Glomerular endothelial cell (primary cell): ENCODE results near the gene TSHB. TPM values are rescaled to one million over a fixed set of nuclear protein-coding genes. Genes with fewer than 3 reads are reported as not detected.
"Not testable (repeated sequence)": the region's sequence is repeated elsewhere in the genome, so short reads cannot be mapped to it uniquely, and the experiment has no call there.

Experiments used
- DNase-seq: peaks from one replicate; pipeline ENCODE4 v3.0.0-alpha.2; 2011; ENCODE audit warnings: low read depth, low spot score; ENCODE audit errors: extremely low read depth
- total RNA-seq: library from RNA; depleted of rRNA; stranded (reverse); fragments of >200 nt; gene quantifications from 2 replicates; pipeline ENCODE4 v1.2.3, GENCODE V29; 2015

Gene TSHB
- not detected in 2 replicates for total RNA-seq

- no peak for DNase-seq
Observed at GRCh38 chr1:115029526-115029925, at the start of gene TSHB. TSHB (plus strand) TSS chr1:115029826; CDS start chr1:115033363, 3,537 bp downstream.

- no peak for DNase-seq
Observed at GRCh38 chr1:114982251-114982650, 47.4 kb upstream of the TSHB start.

- DNase-seq = no peak
Observed at GRCh38 chr1:114986286-114986685, 43.3 kb upstream of the TSHB start.

- no peak for DNase-seq
Observed at GRCh38 chr1:114988095-114988494, 41.5 kb upstream of the TSHB start.

- no peak for DNase-seq
Observed at GRCh38 chr1:114997510-114998289, 31.9 kb upstream of the TSHB start.

- DNase-seq = no peak
Observed at GRCh38 chr1:115006191-115006590, 23.4 kb upstream of the TSHB start.

DNA sequence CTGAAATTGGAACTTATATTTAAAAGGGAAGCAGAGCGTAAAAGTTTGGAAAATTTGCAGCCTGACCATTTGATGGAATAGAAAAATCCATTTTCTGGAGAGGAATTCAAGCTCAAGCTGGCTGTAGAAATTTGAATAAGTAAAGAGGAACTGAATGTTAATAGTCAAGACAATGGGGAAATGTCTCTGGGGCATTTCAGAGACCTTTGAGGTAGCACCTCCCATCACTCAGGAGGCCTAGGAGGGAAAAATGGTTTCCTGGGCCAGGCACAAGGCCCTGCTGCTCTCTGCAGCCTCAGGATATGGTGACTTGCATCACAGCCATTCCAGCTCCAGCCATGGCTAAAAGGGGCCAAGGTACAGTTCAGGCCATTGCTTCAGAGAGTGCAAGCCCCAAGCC, 17.6 kb upstream of the TSHB start:
- DNase-seq = no peak

DNA sequence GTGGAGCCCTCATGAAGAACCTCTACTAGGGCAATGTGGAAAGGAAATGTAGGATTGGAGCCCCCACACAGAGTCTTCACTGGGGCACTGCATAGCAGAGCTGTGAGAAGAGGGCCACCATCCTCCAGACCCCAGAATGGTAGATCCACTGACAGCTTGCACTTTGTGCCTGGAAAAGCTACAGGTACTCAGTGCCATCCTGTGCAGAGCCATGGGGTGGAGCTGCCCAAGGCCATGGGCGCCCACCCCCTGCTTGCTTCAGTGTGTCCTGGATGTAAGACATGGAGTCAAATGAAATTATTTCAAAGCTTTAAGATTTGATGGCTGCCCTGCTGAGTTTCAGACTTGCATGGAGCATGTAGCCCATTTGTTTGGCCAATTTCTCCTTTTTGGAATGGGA, 17.2 kb upstream of the TSHB start:
- no peak for DNase-seq

DNA sequence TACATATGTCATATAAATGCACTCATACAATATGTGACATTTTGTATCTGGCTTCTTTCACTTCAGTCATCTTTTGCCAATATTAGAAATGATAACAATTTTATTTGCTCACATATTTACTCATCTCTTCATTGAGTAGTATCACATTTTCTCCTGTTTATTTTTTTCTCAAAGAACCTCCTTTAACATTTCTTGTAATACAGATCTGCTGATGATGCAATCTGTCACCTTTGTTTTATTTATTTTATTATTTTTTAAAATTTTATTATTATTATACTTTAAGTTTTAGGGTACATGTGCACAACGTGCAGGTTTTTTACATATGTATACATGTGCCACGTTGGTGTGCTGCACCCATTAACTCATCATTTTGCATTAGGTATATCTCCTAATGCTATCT, 15.8 kb upstream of the TSHB start:
- no peak for DNase-seq

DNA sequence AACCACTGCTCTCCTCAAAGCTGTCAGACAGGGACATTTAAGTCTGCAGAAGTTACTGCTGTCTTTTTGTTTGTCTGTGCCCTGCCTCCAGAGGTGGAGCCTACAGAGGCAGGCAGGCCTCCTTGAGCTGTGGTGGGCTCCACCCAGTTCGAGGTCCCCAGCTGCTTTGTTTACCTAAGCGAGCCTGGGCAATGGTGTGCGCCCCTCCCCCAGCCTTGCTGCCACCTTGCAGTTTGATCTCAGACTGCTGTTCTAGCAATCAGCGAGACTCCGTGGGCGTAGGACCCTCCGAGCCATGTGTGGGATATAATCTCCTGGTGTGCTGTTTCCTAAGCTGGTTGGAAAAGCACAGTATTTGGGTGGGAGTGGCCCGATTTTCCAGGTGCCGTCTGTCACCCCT, 10.1 kb upstream of the TSHB start:
- not testable (repeated sequence) for DNase-seq

DNA sequence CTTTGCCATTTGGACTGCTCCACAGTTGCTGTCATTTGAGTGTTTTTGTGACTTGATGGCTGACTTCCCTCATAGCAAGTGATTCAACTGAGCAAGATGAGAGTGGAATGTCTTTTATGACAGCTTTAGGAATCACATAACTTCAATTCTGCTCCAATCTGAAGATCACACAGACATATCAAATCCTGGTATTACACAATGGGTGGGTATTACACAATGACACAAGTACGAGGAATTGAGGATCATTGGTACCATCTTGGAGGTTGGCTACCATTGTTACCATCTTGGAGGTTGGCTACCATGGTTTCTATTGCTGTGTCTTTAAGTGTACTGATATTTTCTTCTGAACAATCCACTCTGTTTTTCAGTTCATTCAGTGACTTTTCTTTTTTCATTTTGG, 8.5 kb upstream of the TSHB start:
- no peak for DNase-seq

GRCh38 chr1:115023593-115023992, 6.0 kb upstream of the TSHB start:
- DNase-seq = no peak

DNA sequence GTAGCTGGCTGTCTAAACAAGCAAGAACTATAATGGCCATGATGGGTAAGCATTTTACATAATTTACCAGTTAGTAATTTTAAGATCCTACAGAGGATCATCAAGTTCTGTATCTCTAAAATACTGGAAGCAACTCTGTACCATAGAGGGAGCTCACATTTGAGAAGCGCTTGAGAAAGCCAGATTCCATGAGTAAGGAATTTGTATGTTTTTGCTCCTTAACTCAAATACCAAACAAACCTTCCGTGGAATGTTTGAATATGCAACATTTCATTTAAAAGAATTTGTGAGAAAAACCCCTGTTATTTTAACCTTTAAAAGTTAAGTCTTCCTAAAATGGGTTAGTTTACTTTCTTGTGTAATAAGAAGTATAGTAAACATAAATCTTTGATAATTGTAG, 2.0 kb downstream of the TSHB start:
- DNase-seq = no peak

DNA sequence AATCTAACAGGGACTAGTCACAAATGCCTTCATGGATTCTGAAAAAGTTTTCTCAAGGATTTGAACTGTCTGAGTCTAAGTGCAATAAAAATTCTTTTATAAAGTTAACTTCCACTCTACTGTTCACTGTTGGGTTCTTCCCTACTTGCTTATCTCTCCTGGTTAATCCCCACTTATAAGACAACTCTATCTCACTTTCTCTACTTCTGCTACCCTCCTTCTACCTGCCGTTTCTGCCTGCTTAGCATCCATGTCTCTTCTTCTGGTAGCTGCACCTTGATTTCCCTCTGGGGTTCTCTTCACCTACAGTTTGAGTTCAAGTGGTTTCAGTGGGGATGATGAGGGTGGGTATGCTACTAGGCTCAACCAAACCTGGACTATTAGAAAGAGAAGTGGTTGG, 6.0 kb downstream of the TSHB start:
- no peak for DNase-seq

GRCh38 chr1:115036814-115037507, 7.3 kb downstream of the TSHB start:
- DNase-seq = no peak

- DNase-seq = no peak
Observed at GRCh38 chr1:115040501-115040900, 10.9 kb downstream of the TSHB start.

GRCh38 chr1:115041654-115042053, 12.0 kb downstream of the TSHB start:
- peak; percentile 7 for DNase-seq

DNA sequence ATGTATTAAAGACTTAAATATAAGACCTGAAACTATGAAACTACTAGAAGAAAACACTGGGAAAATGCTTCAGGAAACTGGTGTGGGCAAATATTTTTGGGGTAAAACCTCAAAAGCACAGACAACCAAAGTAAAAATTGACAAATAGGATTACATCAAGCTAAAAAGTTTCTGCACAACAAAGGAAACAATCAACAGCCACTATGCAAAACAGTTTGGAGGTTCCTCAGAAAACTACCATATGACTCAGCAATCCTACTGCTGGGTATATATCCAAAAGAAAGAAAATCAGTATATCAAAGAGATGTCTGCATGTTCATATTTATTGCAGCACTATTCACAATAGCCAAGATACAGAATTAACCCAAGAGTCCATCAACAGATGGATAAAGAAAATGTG, 17.1 kb downstream of the TSHB start:
- DNase-seq = no peak

- DNase-seq = no peak
Observed at GRCh38 chr1:115051850-115052249, 22.2 kb downstream of the TSHB start.

GRCh38 chr1:115052454-115053083, 22.9 kb downstream of the TSHB start:
- DNase-seq = peak; percentile 31

GRCh38 chr1:115056395-115056798, 26.8 kb downstream of the TSHB start:
- DNase-seq = no peak
